Stomach (tissue), 9 donors: ENCODE measurements around the gene ITGA1. TPM values are rescaled to one million over a fixed set of nuclear protein-coding genes. Genes with fewer than 3 reads are reported as not detected.

ENCODE experiments used
- DNase-seq, 2 donors: peaks; one replicate each; pipeline versions ENCODE4 v3.0.0 to v3.0.0-alpha.2; 2013 to 2019
- H3K27ac ChIP-seq, 5 donors: fragments of 200-600 bp in 4 of 5; sonication (generic) in 4 of 5; one replicate each; pipeline ENCODE4 v1.5.1; 2013 to 2019; ENCODE audit warnings: mild to moderate bottlenecking in 1 of 5, moderate library complexity in 1 of 5
- H3K27me3 ChIP-seq, 3 donors: fragments of 200-600 bp; sonication (generic); one replicate each; pipeline ENCODE4 v1.5.1; 2017 to 2019; ENCODE audit warnings: mixed run types in 1 of 3
- H3K36me3 ChIP-seq, 4 donors: fragments of 200-600 bp; sonication (generic); 1 replicate in 3 of 4; 2 replicates in 1 of 4; pipeline ENCODE4 v1.5.1; 2016 to 2019
- H3K4me1 ChIP-seq, 4 donors: fragments of 200-600 bp; sonication (generic); one replicate each; pipeline ENCODE4 v1.5.1; 2016 to 2019
- H3K4me3 ChIP-seq, 4 donors: fragments of 200-600 bp; sonication (generic) in 3 of 4; one replicate each; pipeline ENCODE4 v1.5.1; 2016 to 2019; ENCODE audit warnings: mild to moderate bottlenecking in 1 of 4
- H3K9me3 ChIP-seq, 4 donors: fragments of 200-600 bp; sonication (generic); one replicate each; pipeline ENCODE4 v1.5.1; 2016 to 2019
- CTCF ChIP-seq, 7 experiments: fragments of 450-650 bp in 4 of 7; fragments of 200-600 bp in 3 of 7; sonication (generic) in 3 of 7; IDR thresholded peaks; one replicate each; pipeline ENCODE4 v1.5.1; 2016 to 2019; ENCODE audit warnings: antibody characterized with exemption in 7 of 7, control low read depth in 2 of 7, mild to moderate bottlenecking in 1 of 7
- EP300 ChIP-seq: sonication (generic); formaldehyde crosslinking; IDR thresholded peaks from one replicate; pipeline ENCODE4 v1.6.1; 2017; ENCODE audit warnings: antibody characterized with exemption
- POLR2A ChIP-seq, 4 donors: fragments of 450-650 bp; IDR thresholded peaks; one replicate each; pipeline ENCODE4 v1.6.1; 2016; ENCODE audit warnings: antibody characterized with exemption in 4 of 4, control low read depth in 2 of 4, mild to moderate bottlenecking in 1 of 4, moderate library complexity in 1 of 4
- POLR2AphosphoS5 ChIP-seq, 3 donors: sonication (generic); formaldehyde crosslinking; IDR thresholded peaks; one replicate each; pipeline ENCODE4 v1.6.1; 2016; ENCODE audit warnings: antibody characterized with exemption in 3 of 3
- WGBS, 5 donors: extraction: QIAGEN DNeasy Blood & Tissue Kit in 3 of 5; methylation state at CpG; one replicate each; pipeline versions ENCODE4 v1.1.5 to v1.1.7; 2013 to 2018; 5-methylcytosine and 5-hydroxymethylcytosine counted together
- intact Hi-C: fragments of 100-400 bp; cut with DNase I; formaldehyde crosslinking; loops from one replicate; pipeline ENCODE4 v1.15.1; 2023; ENCODE audit warnings: low total_unique reads
- polyA plus RNA-seq, 3 donors: library from polyadenylated mRNA; stranded (reverse); fragments of 200-250 nt; gene quantifications; one replicate each; pipeline ENCODE4 v1.2.3, GENCODE V29; 2013
- total RNA-seq, 5 donors: library from RNA; depleted of rRNA; stranded (reverse); fragments of >200 nt; gene quantifications; one replicate each; pipeline versions ENCODE4 v1.1.0 to v1.2.3, GENCODE V29; 2014 to 2016
- donor health status: healthy with polysubstance abuse.
- donor health status: Bipolar disorder and iron deficiency.
- donor health status: healthy.

Gene ITGA1
- total and polyA plus RNA-seq, 8 donors: 2.7 to 507 (median 77.0) TPM

- TF ChIP-seq EP300 (no peak), CTCF (IDR thresholded peaks at IDR 0.05) (no peak), POLR2A (IDR thresholded peaks at IDR 0.05) (no peak), POLR2AphosphoS5 (IDR thresholded peaks at IDR 0.05) (no peak)
- no peaks in the 10 kb centered on the region for H3K27me3 ChIP-seq
- no peak overlapping the region for H3K27ac ChIP-seq
- peaks cover 0 to 44% (median 25%) of the 10 kb centered on the region in 4 donors for H3K4me1 ChIP-seq
- no peak overlapping the region for H3K4me3 ChIP-seq
- 83 to 89% (median 85%) methylated on average over 2 of the region's 2 CpGs for WGBS, 5 donors
- no peaks in the 10 kb centered on the region for H3K36me3 ChIP-seq
- intact Hi-C loops: no loop called here
- H3K9me3 ChIP-seq: peaks cover 0 to 5% (median 0%) of the 10 kb centered on the region in 4 donors
- no peak for DNase-seq
Measured at GRCh38 chr5:52825826-52826225, 38.1 kb downstream of the ITGA1 start.

- 95 to 100% (median 100%) methylated on average over 1 of the region's 1 CpG for WGBS, 5 donors
- Histone ChIP-seq H3K36me3 (no peaks in the 10 kb centered on the region), H3K4me1 (peaks cover 0 to 38% (median 13%) of the 10 kb centered on the region in 4 donors), H3K9me3 (peaks cover 0 to 5% (median 0%) of the 10 kb centered on the region in 4 donors), H3K4me3 (no peak overlapping the region), H3K27me3 (no peaks in the 10 kb centered on the region), H3K27ac (no peak overlapping the region)
- intact Hi-C loops: no loop called here
- TF ChIP-seq POLR2A (IDR thresholded peaks at IDR 0.05) (no peak), EP300 (no peak), CTCF (IDR thresholded peaks at IDR 0.05) (no peak), POLR2AphosphoS5 (IDR thresholded peaks at IDR 0.05) (no peak)
- DNase-seq: no peak
Measured at GRCh38 chr5:52827815-52828214, 40.1 kb downstream of the ITGA1 start.

- TF ChIP-seq POLR2A (IDR thresholded peaks at IDR 0.05): no peak
- TF ChIP-seq EP300: no peak
- TF ChIP-seq POLR2AphosphoS5 (IDR thresholded peaks at IDR 0.05): no peak
- TF ChIP-seq CTCF (IDR thresholded peaks at IDR 0.05): no peak
- intact Hi-C loops: no loop called here
- no peak overlapping the region for H3K27ac ChIP-seq
- DNase-seq: no peak
- H3K4me3 ChIP-seq: no peak overlapping the region
- H3K4me1 ChIP-seq: peaks cover 0 to 23% (median 3%) of the 10 kb centered on the region in 4 donors
- no peaks in the 10 kb centered on the region for H3K36me3 ChIP-seq
- no peaks in the 10 kb centered on the region for H3K27me3 ChIP-seq
- H3K9me3 ChIP-seq: peaks cover 0 to 5% (median 0%) of the 10 kb centered on the region in 4 donors
Measured at GRCh38 chr5:52829664-52830063, 41.9 kb downstream of the ITGA1 start.

GRCh38 chr5:52830650-52831049, 42.9 kb downstream of the ITGA1 start:
- peak in 1 of 2 donors; percentile 50 for DNase-seq
- Histone ChIP-seq H3K27me3 (no peaks in the 10 kb centered on the region), H3K27ac (no peak overlapping the region), H3K4me1 (peaks cover 0 to 16% (median 0%) of the 10 kb centered on the region in 4 donors), H3K4me3 (no peak overlapping the region), H3K36me3 (no peaks in the 10 kb centered on the region), H3K9me3 (peaks cover 0 to 5% (median 0%) of the 10 kb centered on the region in 4 donors)
- intact Hi-C loops: no loop called here
- TF ChIP-seq POLR2AphosphoS5 (IDR thresholded peaks at IDR 0.05) (no peak), EP300 (no peak), CTCF (IDR thresholded peaks at IDR 0.05) (no peak), POLR2A (IDR thresholded peaks at IDR 0.05) (no peak)
- 73 to 95% (median 84%) methylated on average over 2 of the region's 2 CpGs for WGBS, 5 donors
